IPS-11a (cell line): Measurements from ENCODE around the gene DXO.

Experiments
- H3K4me3 ChIP-seq: one replicate; pipeline ENCODE4 v1.5.1; 2013; ENCODE audit warnings: low read depth, low read length, control low read depth

DXO gene

DNA sequence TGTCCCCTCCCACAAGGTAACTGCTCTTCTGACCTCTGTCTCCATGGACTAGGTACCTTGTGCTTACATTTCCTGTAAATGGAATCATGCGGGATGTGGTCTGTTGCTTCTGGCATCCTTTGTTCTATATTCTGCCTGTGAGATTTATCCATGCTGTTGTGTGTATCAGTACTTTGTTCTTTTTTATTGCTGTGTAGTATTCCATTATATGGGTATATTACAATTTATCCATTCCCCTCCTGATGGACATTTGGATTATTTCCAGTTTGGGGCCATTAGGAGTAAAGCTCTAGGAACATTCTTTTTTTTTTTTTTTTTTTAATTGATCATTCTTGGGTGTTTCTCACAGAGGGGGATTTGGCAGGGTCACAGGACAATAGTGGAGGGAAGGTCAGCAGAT lies 41.0 kb downstream of the DXO start:
- no peak overlapping the region for H3K4me3 ChIP-seq

DNA sequence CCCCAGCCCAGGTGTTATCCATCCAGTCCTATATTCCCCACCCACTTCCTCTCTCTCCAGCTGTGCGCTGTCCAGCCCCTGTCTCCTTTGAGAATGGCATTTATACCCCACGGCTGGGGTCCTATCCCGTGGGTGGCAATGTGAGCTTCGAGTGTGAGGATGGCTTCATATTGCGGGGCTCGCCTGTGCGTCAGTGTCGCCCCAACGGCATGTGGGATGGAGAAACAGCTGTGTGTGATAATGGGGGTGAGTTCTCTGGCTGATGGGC lies 43.3 kb downstream of the DXO start:
- no peak overlapping the region for H3K4me3 ChIP-seq

DNA sequence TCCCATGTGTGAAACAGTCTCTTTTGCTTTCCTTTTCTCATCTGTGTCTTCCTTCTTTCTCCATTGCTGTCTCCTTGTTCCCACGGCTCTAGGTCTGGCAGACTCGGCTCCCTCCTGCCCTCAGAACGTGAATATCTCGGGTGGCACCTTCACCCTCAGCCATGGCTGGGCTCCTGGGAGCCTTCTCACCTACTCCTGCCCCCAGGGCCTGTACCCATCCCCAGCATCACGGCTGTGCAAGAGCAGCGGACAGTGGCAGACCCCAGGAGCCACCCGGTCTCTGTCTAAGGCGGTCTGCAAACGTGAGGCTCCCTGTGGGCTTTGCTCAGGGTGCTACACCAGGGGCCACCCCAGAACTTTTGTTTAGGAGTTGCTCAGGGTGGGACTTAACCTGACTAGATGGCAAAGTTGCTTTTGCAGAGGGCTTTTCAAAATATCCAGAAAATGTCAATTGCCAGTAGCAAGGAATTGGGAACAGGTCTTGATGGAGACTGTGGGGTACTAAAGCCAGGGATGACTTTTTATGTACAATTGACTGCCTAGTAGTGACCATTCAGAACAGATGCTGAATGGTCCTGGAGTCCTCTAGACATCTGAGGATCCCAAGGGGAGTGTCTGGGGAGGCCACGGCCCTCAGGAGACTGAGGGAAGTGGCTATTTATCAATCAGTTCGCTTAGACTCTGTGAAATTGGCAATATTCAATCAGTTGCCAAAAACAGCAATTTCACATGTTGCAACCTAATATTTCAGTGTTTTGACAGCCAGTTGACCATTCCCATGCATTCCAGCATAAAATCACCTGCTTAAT lies 43.9 kb downstream of the DXO start:
- H3K4me3 ChIP-seq: no peak overlapping the region

DNA sequence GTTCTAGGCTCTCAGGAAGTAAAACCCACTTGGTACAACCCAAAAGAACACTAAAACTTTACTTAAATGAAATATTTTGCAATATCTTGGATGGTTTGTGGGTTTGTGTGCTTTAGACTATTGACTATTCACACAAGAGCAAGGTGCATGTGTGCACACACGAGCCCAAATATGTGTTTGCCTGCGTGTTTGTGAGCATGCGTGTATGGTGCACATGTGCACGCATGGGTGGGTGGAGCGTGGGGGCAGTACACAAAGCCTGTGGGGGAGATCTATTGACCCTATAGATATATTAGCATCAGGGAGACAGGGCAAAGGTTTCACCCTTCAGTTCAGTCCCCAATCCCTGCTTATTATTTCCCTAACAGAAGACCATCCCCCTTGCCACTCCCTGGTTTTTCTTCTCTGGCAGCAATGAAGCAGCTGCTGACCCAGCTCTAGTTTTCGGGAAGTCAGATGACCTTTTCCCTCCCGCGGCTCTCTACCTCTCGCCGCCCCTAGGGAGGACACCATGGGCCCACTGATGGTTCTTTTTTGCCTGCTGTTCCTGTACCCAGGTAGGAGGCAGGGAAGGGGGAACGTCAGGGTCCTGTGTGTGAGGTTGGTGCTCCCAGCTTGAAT lies 44.6 kb downstream of the DXO start, which contains the start of gene C2:
TSS of gene C2 (plus strand) at position 476 of the 621 bp plus-strand sequence. CDS start at position 512, 36 bp downstream.
- no peak within 1 kb of the TSS for H3K4me3 ChIP-seq

DNA sequence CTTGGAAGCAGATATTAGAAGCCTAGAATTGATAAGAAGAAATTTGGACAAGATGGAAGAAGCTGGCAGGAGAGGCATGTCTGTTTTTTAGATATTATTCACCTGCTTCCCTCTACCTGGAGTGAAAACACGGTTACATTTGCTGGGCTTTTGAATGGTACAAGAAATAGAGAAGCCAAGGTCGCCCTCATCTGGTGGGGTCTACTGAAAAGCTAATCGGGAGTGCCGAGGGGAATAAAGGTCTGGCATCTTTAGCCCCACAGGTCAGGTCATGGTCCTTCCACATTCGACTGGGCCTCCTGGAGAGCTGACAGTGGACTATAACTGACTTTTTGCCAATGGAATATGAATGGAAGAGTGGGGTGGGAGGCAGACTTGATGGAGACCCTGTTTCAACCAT lies 49.0 kb downstream of the DXO start:
- no peak overlapping the region for H3K4me3 ChIP-seq

DNA sequence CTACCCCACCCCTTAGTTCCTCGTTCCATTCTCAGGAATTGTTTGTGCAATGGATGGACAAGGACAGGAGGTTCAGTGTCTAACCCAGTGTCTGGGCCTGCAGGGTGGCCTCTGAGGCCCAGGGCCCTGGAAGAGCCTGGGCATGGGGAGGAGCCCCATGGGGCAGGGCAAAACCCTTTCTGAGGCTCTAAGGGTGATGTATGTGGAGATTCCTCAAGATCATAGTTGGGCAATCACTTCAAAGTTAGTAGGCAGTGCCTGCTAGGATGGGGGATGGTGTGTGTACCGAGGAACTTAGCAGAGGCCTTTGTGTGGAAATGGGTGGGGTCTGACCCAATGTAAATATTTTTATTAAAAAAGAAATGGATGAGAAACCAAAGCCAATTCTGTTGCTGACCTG lies 51.1 kb downstream of the DXO start:
- no peak overlapping the region for H3K4me3 ChIP-seq
